Keratinocyte (primary cell): ENCODE results near the gene RGPD3.

Source experiments
- EZH2 ChIP-seq: IDR thresholded peaks from one replicate; pipeline ENCODE4 v1.6.1; 2012; ENCODE audit warnings: inconsistent platforms, mild to moderate bottlenecking, low read length, moderate library complexity
- TF ChIP-seq, protein P1 (sequence below), 3 experiments: IDR thresholded peaks in 1 of 3; conservative IDR thresholded peaks in 1 of 3; optimal IDR thresholded peaks in 1 of 3; 2 replicates in 2 of 3; 3 replicates in 1 of 3; pipeline versions ENCODE3 to v1.5.1; 2011; ENCODE audit warnings: low read length in 3 of 3, mild to moderate bottlenecking in 3 of 3, moderate library complexity in 2 of 3, control low read depth in 1 of 3, inconsistent platforms in 1 of 3; ENCODE audit not compliant: insufficient read depth in 2 of 3; ENCODE audit errors: extremely low read depth in 1 of 3

DNA sequence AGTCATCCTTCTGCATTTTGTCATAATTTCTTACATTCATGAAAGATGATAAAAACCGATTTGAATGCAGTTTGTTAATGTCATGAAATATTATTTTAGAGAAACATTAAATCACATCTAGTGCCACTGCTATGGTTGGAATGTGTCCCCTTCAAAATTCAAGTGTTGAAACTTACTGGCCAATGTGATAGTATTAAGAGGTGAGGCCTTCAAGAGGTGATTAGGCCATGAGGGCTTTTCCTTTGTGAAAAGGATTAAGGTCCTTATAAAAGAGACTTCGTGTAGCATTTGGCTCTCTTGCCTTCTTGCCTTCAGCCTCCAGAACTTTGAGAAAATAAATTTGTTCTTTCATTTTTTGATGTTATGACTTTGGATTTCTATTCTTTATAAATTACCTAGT, 117.2 kb downstream of the RGPD3 start:
- TF ChIP-seq, protein P1, sequence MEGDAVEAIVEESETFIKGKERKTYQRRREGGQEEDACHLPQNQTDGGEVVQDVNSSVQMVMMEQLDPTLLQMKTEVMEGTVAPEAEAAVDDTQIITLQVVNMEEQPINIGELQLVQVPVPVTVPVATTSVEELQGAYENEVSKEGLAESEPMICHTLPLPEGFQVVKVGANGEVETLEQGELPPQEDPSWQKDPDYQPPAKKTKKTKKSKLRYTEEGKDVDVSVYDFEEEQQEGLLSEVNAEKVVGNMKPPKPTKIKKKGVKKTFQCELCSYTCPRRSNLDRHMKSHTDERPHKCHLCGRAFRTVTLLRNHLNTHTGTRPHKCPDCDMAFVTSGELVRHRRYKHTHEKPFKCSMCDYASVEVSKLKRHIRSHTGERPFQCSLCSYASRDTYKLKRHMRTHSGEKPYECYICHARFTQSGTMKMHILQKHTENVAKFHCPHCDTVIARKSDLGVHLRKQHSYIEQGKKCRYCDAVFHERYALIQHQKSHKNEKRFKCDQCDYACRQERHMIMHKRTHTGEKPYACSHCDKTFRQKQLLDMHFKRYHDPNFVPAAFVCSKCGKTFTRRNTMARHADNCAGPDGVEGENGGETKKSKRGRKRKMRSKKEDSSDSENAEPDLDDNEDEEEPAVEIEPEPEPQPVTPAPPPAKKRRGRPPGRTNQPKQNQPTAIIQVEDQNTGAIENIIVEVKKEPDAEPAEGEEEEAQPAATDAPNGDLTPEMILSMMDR (optimal IDR thresholded peaks at IDR 0.05 in 1 of 3, IDR thresholded peaks at IDR 0.05 in 1 of 3, conservative IDR thresholded peaks at IDR 0.05 in 1 of 3; ENCODE audit: extremely low read depth in 1 of 3, insufficient read depth in 2 of 3, low read length in 3 of 3) = no peak
- TF ChIP-seq EZH2 = no peak
